ENCODE measurements around the gene SMC6. TPM values are rescaled to one million over a fixed set of nuclear protein-coding genes. Genes with fewer than 3 reads are reported as not detected.

SMC6 gene, protein sequence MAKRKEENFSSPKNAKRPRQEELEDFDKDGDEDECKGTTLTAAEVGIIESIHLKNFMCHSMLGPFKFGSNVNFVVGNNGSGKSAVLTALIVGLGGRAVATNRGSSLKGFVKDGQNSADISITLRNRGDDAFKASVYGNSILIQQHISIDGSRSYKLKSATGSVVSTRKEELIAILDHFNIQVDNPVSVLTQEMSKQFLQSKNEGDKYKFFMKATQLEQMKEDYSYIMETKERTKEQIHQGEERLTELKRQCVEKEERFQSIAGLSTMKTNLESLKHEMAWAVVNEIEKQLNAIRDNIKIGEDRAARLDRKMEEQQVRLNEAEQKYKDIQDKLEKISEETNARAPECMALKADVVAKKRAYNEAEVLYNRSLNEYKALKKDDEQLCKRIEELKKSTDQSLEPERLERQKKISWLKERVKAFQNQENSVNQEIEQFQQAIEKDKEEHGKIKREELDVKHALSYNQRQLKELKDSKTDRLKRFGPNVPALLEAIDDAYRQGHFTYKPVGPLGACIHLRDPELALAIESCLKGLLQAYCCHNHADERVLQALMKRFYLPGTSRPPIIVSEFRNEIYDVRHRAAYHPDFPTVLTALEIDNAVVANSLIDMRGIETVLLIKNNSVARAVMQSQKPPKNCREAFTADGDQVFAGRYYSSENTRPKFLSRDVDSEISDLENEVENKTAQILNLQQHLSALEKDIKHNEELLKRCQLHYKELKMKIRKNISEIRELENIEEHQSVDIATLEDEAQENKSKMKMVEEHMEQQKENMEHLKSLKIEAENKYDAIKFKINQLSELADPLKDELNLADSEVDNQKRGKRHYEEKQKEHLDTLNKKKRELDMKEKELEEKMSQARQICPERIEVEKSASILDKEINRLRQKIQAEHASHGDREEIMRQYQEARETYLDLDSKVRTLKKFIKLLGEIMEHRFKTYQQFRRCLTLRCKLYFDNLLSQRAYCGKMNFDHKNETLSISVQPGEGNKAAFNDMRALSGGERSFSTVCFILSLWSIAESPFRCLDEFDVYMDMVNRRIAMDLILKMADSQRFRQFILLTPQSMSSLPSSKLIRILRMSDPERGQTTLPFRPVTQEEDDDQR
- total RNA-seq, result 10 to 100 TPM; 18.2 to 20.7 (median 18.2) TPM

DNA sequence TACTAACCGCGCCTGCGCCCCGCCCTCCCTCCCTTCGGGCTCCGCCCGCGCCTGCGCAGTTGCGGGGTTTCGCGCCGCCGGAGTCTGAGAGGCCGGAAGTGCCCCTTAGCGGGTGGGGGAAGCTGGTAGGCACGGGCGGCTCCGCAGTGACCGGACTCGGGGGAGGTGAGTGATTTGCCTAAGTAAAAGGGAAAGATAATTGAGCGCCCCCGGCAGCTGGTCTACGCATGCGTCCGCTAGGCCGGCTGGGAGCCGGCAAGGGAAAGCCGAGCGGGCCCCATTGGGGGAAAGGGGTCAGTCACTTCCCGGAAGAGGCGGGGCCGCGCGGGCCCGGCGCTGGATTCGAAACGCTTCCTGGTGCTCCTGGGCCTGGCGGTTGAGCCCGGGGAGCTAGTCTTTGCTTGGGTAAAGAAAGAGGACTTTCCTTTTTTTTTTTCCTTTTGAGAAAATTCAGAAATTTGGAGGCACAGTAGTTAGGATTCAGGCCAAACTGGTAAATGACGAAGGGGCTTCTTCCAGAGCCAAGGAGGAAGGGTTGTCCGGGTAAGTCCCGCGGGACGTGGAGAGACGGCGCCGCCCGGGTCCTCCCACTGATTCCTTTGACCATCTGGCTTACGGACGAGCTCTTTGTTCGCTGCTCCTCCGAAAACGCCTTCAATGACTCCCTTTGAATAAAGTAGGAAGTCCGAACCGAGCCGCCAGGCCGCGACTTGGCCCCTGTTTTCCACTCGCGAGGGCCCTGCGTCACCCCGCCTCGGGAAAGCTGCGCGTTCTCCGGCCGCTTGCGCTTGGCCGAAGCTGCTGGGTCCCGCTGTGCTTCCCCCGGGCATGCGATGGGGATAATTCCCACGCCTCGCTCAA lies at the start of gene SMC6, which contains the start of gene GEN1:
Gene SMC6 (minus strand): TSS at position 8 of the 861 bp plus-strand sequence. CDS start 7,864 bp downstream, outside the sequence.
Gene GEN1 (plus strand): TSS at position 336 of the 861 bp plus-strand sequence. CDS start 5,806 bp downstream, outside the sequence.
- peak within 1 kb of the TSS; percentile 96 for H3K4me3 Mint-ChIP-seq
- no peaks in the 10 kb centered on the region for H3K9me3 Mint-ChIP-seq
- H3K4me1 Mint-ChIP-seq (ENCODE audit: low read depth), result peaks cover 31% of the 10 kb centered on the region
- no peaks in the 10 kb centered on the region for H3K27me3 Mint-ChIP-seq (ENCODE audit: low read depth)
- no peaks in the 10 kb centered on the region for H3K36me3 Mint-ChIP-seq (ENCODE audit: insufficient read depth)
- peak; percentile 85 to 90 for ATAC-seq
- DNase-seq, result peak; percentile 87

DNA sequence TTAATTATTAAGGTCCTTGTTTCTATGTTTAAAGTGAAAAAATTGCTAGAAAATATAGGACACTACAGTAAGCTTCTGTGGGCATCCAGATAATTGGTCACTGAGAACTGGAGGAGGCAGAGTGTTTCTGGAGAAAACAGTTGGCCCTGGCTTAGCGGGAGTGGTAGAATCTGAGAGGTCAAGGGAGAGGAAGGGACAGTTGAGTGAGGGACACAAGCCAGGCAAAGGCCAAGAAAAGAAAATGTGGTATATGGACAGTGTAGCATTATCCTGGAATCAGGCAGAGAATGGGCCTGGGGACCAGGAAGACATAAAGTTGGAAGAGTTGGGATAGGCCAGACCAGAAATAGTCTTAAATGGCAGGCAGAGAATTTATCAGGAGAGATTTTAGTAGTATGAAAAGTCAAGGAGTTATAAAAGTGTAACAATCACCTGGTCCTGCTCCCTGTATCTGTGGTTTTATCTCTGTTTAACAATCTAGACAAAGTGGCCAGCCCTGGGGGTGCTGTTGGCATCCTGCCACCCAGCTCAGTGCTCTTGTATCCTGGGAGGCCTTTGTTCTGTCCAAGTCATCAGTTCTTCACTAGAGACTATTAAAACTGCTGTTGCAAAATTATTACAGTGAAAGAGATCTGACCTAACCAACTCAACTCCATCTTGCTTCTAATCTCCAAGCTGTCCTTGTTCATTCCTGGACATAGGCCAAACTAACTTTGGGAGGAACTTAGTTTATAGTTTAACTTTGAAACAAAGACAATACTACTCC lies 47.3 kb upstream of the SMC6 start:
- Mint-ChIP-seq H3K9me3 (no peaks in the 10 kb centered on the region), H3K27me3 (ENCODE audit: low read depth) (peaks cover 2% of the 10 kb centered on the region), H3K4me1 (ENCODE audit: low read depth) (no peaks in the 10 kb centered on the region), H3K4me3 (no peak overlapping the region), H3K36me3 (ENCODE audit: insufficient read depth) (no peaks in the 10 kb centered on the region)
- DNase-seq, result no peak
- ATAC-seq, result no peak

DNA sequence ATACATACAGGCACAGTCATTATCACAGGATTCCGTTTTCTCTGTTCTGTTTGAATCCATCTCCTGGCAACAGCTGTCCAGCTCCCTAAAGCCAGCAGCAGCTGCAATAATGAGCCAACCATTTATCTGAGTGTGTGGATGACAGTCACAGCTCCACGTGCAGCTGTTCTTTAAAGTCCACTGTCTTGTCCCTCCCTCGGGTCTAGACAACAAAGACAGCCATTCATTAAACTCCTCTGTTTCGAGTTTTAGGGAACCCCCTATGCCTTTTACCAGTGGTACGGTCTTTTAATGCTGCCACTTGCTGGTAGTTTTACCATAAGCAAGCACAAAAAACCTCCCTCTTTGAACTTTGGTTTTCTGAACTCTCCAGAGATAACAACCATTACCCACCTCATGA lies 46.6 kb upstream of the SMC6 start:
- H3K4me3 Mint-ChIP-seq, result no peak overlapping the region
- H3K27me3 Mint-ChIP-seq (ENCODE audit: low read depth), result peaks cover 6% of the 10 kb centered on the region
- H3K9me3 Mint-ChIP-seq, result no peaks in the 10 kb centered on the region
- no peak for DNase-seq
- no peak for ATAC-seq
- no peaks in the 10 kb centered on the region for H3K4me1 Mint-ChIP-seq (ENCODE audit: low read depth)
- H3K36me3 Mint-ChIP-seq (ENCODE audit: insufficient read depth), result no peaks in the 10 kb centered on the region

DNA sequence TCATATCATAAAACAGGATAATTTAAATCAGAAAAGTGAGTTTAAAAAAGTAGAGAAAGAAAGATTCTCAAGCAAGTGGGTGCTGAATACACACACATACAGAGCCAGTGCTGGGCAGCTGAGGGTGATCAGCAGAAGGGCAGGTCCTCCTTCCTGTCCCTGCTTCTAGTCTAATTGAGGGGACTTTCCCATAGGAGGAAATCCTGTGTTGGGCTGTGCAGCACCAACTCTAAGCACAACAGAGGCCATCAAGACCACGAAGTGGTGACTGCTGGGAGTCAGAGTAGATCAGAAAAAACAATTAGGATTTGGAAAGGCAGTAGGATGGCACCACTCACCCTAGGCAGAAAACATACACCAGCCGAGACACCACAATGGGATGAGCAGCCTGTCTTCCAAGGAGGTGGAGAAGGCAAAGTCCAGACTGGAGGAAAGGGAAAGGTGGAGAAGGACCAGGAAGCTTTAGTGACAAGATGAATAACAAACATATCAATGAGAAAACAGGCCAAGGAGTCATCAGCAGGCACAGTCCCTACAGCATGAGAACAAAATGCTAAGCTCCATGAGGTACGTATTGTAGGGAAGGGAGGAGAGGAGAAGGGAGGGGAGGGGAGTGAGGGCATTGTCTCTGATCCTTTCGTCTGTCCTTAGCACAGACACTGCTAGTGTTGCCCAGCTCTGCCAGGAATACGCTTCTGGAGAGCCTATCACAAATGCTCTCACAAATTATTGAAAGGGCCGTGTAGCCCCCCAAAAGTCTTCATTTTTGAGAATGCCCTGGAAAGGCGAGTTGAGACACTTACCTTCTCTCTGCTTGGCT lies 45.9 kb upstream of the SMC6 start:
- DNase-seq (no peak), ATAC-seq (no peak)
- Mint-ChIP-seq H3K4me3 (no peak overlapping the region), H3K4me1 (ENCODE audit: low read depth) (no peaks in the 10 kb centered on the region), H3K27me3 (ENCODE audit: low read depth) (peaks cover 8% of the 10 kb centered on the region), H3K9me3 (no peaks in the 10 kb centered on the region), H3K36me3 (ENCODE audit: insufficient read depth) (no peaks in the 10 kb centered on the region)

DNA sequence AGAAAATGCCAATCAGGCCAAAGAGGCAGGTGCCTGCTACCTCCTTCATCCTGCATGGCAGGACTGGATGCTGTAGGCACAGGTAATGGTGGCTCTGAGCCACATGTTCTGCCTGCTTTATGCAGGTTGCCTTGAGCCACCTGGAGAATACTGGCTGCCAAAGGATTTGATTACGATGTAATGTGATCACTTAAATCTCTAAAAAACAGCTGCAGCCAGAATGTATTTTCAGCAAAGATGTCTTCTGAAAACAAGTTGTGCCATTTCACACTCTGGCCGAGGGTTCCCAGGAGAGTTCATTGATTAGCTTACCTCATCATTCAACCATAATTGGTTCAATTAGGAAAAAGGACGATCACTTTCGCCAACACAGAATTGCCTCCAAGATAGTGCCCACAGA lies 44.7 kb upstream of the SMC6 start:
- Mint-ChIP-seq H3K36me3 (ENCODE audit: insufficient read depth) (no peaks in the 10 kb centered on the region), H3K4me3 (no peak overlapping the region), H3K4me1 (ENCODE audit: low read depth) (no peaks in the 10 kb centered on the region), H3K27me3 (ENCODE audit: low read depth) (peaks cover 8% of the 10 kb centered on the region), H3K9me3 (no peaks in the 10 kb centered on the region)
- no peak for ATAC-seq
- DNase-seq, result no peak

DNA sequence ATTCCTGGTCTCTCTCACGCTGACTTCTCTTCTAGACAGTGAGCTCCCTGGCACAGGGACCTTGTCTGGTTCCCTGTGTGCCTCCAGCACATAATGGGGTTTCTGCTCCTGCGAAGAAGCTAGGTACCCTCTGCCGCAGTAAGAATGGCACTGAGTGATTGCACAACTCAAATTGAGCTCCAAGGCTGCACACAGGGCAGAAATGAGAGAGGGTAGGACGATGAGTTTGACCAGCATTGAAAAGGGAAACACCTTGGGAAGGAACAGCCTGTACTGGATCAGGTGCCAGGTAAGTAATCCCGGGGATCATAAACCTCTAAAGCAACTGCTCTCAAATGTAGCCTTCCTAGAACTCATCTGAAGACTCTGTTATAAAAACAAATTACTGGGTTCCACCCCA lies 41.7 kb upstream of the SMC6 start:
- DNase-seq (no peak), ATAC-seq (no peak)
- H3K9me3 Mint-ChIP-seq, result no peaks in the 10 kb centered on the region
- H3K4me3 Mint-ChIP-seq, result no peak overlapping the region
- no peaks in the 10 kb centered on the region for H3K4me1 Mint-ChIP-seq (ENCODE audit: low read depth)
- H3K27me3 Mint-ChIP-seq (ENCODE audit: low read depth), result peaks cover 25% of the 10 kb centered on the region
- H3K36me3 Mint-ChIP-seq (ENCODE audit: insufficient read depth), result no peaks in the 10 kb centered on the region

DNA sequence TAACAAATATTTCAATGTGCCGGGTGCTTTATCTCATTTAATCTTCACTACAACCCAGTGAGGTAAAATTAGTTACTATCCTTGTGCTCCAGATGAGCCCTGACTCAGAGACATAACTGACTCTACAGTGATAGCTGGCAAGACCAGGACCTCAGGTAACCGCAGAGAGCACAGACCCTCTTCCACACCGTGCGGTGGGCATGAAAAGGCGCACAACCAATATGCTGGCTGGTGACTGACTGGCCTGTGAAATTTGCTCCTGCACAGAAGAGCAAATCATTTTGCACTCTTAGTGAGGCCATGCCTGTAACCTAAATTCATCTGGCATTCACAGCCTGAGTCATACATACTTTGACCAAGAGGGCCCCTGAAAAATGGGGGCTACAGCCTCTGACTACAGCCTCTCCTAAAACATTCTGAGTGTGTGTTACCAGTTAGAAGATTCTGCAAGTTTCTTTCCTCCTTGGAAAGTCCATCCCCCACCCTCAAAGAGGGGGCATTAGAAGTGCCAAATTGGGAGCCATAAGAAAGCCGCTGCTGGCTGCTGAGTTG lies 40.3 kb upstream of the SMC6 start:
- ATAC-seq (no peak), DNase-seq (no peak)
- no peaks in the 10 kb centered on the region for H3K36me3 Mint-ChIP-seq (ENCODE audit: insufficient read depth)
- H3K4me1 Mint-ChIP-seq (ENCODE audit: low read depth), result no peaks in the 10 kb centered on the region
- H3K4me3 Mint-ChIP-seq, result no peak overlapping the region
- H3K9me3 Mint-ChIP-seq, result no peaks in the 10 kb centered on the region
- peaks cover 25% of the 10 kb centered on the region for H3K27me3 Mint-ChIP-seq (ENCODE audit: low read depth)

DNA sequence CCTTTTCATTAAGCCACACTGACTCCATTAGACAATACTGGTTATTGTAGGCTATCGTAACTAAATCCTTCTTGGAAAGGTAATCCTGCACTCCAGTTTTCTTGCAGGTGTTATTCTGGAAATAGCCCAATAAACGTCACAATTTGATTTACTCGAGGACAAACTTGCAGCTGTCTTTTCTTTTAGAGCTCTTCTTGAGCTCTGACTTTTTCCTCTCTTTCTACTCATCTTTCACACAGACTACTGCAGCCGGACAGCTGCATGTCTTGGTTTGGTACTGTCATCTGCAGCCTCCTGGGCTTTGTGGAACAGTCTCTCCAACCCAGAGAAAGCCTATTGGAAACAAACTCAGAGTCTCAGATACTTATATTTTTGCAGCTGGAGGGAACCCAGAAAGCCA lies 39.7 kb upstream of the SMC6 start:
- ATAC-seq, result no peak
- no peaks in the 10 kb centered on the region for H3K36me3 Mint-ChIP-seq (ENCODE audit: insufficient read depth)
- peaks cover 25% of the 10 kb centered on the region for H3K27me3 Mint-ChIP-seq (ENCODE audit: low read depth)
- H3K4me1 Mint-ChIP-seq (ENCODE audit: low read depth), result no peaks in the 10 kb centered on the region
- no peaks in the 10 kb centered on the region for H3K9me3 Mint-ChIP-seq
- H3K4me3 Mint-ChIP-seq, result no peak overlapping the region
- DNase-seq, result no peak

DNA sequence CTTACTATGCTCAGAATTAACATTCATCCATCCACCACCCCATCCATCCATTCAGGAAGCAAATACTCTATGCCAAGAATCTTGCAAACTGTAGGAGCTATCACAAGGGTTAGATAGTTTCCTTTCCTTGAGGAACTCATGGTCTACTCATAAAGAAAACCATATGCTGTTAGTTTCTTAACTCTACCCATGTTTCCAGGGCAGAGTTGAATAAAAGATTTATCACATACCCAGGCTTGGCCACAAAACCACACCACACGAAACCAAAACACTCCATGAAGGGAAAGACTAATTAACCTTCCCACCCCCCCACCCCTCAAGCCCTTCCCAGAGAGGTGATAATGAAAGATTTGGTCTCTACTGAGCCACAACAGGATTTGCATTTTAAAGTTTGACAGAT lies 38.9 kb upstream of the SMC6 start:
- Mint-ChIP-seq H3K27me3 (ENCODE audit: low read depth) (peaks cover 25% of the 10 kb centered on the region), H3K4me1 (ENCODE audit: low read depth) (no peaks in the 10 kb centered on the region)

DNA sequence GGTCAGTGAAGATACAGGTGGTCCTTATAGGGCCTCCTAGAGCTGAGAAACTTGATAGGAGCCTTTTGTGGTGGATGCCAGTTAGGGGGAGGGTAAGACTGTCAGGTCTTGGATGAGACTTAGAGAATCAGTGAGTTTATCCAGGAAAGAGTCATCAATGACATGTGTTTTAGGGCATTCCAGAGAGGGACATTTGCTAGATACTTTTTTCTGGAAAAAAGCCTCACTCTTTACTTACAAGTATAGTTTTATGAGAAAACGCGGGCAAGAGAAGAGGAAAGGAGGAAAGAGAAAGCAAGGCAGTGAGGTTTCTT lies 38.2 kb upstream of the SMC6 start:
- no peak for ATAC-seq
- H3K9me3 Mint-ChIP-seq, result no peaks in the 10 kb centered on the region
- H3K36me3 Mint-ChIP-seq (ENCODE audit: insufficient read depth), result no peaks in the 10 kb centered on the region
- no peaks in the 10 kb centered on the region for H3K4me1 Mint-ChIP-seq (ENCODE audit: low read depth)
- no peak for DNase-seq
- H3K27me3 Mint-ChIP-seq (ENCODE audit: low read depth), result peaks cover 25% of the 10 kb centered on the region
- H3K4me3 Mint-ChIP-seq, result no peak overlapping the region

More for the DNA sequence above, 38.9 kb upstream of the SMC6 start:
- no peaks in the 10 kb centered on the region for H3K36me3 Mint-ChIP-seq (ENCODE audit: insufficient read depth)
- no peak for ATAC-seq
- DNase-seq, result no peak
- no peaks in the 10 kb centered on the region for H3K9me3 Mint-ChIP-seq
- no peak overlapping the region for H3K4me3 Mint-ChIP-seq

DNA sequence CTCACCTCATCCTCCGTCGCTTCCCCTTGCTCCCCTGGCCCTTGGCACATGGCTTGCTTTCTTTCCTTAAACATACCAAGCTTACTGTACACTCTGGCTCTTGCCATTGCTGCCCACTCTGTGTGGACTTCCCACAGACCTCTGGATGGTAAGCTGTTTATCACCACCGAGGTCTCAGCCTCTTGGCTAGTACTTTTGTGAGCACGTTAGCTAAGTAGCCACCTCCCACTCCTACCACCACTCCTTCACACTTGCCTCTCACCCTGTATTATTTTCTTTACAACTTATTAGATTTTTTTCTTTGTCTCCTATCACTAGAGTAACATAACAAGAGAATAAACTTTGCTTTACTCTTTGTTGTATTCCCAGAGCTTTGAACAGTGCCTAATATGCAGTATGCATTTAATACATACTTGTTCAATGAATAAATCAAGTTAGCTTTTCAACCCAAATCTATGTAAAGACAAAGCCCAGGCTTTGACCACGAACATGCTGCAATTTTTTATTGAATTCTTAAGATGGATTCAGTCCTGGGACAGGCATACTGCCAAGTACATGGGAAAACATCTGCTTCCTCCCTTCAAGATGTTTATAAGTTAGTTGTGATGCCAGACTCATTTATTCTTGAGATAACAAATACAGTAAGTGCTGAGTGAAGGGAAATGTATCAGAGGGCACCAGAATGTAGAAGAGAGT lies 37.7 kb upstream of the SMC6 start:
- Mint-ChIP-seq H3K36me3 (ENCODE audit: insufficient read depth) (no peaks in the 10 kb centered on the region), H3K4me1 (ENCODE audit: low read depth) (no peaks in the 10 kb centered on the region), H3K9me3 (no peaks in the 10 kb centered on the region), H3K27me3 (ENCODE audit: low read depth) (peaks cover 23% of the 10 kb centered on the region), H3K4me3 (no peak overlapping the region)
- ATAC-seq (no peak), DNase-seq (no peak)

DNA sequence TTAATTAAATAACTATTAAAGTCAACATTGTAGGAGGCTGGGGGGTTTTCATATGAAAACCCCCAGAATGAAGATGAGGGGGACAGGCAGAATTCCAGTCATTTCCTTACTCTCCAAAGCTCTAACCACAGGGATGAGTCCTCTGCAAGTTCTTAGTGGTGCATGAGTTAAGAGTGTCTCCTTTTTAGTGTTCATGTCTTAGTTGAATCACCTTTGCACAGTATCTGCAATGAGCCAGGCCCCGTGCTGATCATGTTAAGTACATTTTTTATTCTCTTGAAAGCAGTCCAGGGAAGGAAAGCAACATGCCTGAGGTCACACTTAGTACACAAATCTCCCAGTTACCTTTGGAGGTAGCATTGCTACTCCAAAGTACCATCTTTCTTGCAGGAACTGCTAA lies 36.9 kb upstream of the SMC6 start:
- no peak for ATAC-seq
- Mint-ChIP-seq H3K27me3 (ENCODE audit: low read depth) (peaks cover 22% of the 10 kb centered on the region), H3K36me3 (ENCODE audit: insufficient read depth) (no peaks in the 10 kb centered on the region), H3K4me1 (ENCODE audit: low read depth) (no peaks in the 10 kb centered on the region), H3K4me3 (no peak overlapping the region), H3K9me3 (no peaks in the 10 kb centered on the region)
- DNase-seq, result no peak
